Measurements from ENCODE around the gene HPN.

The HPN gene

DNA sequence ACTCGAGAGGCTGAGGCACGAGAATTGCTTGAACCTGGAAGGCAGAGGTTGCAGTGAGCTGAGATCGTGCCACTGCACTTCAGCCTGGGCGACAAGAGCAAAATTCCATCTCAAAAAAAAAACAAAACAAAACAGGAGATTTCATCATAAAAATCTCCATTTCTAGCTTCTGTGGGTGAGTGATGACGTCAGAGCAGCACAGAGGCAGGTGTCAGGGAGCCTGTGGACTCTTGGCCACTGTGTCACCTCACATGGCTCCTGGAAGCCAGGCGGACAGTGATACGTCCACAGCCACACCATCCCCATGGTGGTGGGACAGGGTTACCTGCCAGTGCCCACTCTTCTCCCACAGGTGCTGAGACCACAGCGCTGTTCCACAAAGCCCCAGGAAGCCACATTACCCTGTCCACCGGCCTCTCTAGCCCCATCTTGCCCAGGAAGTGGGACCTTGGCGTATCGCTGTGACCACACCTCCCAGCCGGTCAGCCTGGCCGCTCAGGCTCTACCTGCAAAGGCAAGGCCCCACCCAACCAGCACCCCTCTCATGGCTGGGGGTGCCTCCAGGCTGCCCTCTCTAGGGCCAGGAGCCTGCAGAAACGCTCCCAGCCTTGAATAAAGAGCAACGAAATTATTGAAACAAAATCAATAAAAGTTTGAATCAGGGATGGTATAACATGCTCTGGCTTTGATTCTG, 71.6 kb downstream of the HPN start:
- Histone ChIP-seq H3K79me2 (ENCODE audit: insufficient read depth, low read length) (no peaks in the 10 kb centered on the region), H3K9me2 (ENCODE audit: low read depth, low read length) (no peaks in the 10 kb centered on the region), H2AFZ (ENCODE audit: low read length) (no peak overlapping the region), H3K4me2 (ENCODE audit: low read length) (no peak overlapping the region), H3K4me3 (ENCODE audit: low read depth, low read length, poor library complexity, severe bottlenecking) (no peak overlapping the region), H3K27me3 (ENCODE audit: insufficient read depth, low read length) (no peaks in the 10 kb centered on the region; the same call in 1 of the 2 replicates), H3K27ac (ENCODE audit: low read depth, low read length, poor library complexity, severe bottlenecking) (no peak overlapping the region), H3K9ac (ENCODE audit: low read length) (no peak overlapping the region), H4K20me1 (ENCODE audit: insufficient read depth, low read length) (no peaks in the 10 kb centered on the region), H3K36me3 (ENCODE audit: insufficient read depth, low read length) (no peaks in the 10 kb centered on the region), H3K9me3 (ENCODE audit: low read length) (no peaks in the 10 kb centered on the region), H3F3A (ENCODE audit: insufficient read depth, low read length) (no peaks in the 10 kb centered on the region), H3K4me1 (ENCODE audit: insufficient read depth, low read length, severe bottlenecking) (no peaks in the 10 kb centered on the region)
- TF ChIP-seq, protein P1, sequence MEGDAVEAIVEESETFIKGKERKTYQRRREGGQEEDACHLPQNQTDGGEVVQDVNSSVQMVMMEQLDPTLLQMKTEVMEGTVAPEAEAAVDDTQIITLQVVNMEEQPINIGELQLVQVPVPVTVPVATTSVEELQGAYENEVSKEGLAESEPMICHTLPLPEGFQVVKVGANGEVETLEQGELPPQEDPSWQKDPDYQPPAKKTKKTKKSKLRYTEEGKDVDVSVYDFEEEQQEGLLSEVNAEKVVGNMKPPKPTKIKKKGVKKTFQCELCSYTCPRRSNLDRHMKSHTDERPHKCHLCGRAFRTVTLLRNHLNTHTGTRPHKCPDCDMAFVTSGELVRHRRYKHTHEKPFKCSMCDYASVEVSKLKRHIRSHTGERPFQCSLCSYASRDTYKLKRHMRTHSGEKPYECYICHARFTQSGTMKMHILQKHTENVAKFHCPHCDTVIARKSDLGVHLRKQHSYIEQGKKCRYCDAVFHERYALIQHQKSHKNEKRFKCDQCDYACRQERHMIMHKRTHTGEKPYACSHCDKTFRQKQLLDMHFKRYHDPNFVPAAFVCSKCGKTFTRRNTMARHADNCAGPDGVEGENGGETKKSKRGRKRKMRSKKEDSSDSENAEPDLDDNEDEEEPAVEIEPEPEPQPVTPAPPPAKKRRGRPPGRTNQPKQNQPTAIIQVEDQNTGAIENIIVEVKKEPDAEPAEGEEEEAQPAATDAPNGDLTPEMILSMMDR (IDR thresholded peaks at IDR 0.05; ENCODE audit: low read length): no peak
- no peak for TF ChIP-seq EZH2 (IDR thresholded peaks at IDR 0.05; ENCODE audit: borderline replicate concordance, low read length)

DNA sequence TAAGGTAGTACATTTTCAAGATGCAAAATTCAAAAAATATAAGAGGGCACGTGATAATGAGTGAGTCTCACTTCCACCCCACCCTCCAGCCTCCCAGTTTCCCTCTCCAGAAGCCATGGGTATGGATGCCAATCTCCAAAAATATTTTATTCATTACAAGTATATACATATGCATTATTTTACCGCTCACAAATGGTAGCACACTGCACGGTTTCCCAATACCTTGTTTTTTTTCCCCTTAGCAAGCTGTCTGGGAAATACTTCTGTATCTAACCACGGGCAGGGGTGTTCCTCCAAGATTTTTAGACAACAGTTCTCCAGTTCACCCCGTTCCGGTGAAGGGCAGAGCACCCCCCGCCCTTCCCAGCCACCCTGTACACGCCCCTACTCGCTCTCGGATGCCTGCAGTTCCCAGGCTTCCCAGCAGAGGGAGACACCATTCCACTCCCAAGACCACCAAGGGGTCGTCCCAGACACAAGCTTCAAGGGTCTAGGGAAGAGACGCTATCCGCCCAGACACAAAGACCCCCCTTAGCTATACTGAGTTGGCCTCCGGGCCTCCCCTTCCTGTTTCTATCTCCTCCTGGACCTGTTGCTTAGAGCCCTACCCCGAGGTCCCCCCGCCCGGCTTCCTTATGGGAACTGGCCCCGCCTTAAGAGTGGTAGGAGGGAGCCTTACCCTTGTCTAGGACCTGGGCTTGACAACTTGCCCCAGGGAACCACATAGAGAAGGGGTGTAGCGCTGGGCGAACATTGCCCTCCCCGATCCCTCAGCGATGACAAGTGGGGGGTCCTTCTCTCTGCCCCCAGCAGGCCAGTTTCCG, 73.0 kb downstream of the HPN start:
- H3K9ac ChIP-seq (ENCODE audit: low read length): no peak overlapping the region
- no peaks in the 10 kb centered on the region for H3K9me3 ChIP-seq (ENCODE audit: low read length)
- H3F3A ChIP-seq (ENCODE audit: insufficient read depth, low read length): no peaks in the 10 kb centered on the region
- no peaks in the 10 kb centered on the region for H3K79me2 ChIP-seq (ENCODE audit: insufficient read depth, low read length)
- H3K27me3 ChIP-seq (ENCODE audit: insufficient read depth, low read length): no peaks in the 10 kb centered on the region; the same call in 1 of the 2 replicates
- no peaks in the 10 kb centered on the region for H3K4me1 ChIP-seq (ENCODE audit: insufficient read depth, low read length, severe bottlenecking)
- no peaks in the 10 kb centered on the region for H4K20me1 ChIP-seq (ENCODE audit: insufficient read depth, low read length)
- H2AFZ ChIP-seq (ENCODE audit: low read length): no peak overlapping the region
- H3K4me3 ChIP-seq (ENCODE audit: low read depth, low read length, poor library complexity, severe bottlenecking): no peak overlapping the region
- TF ChIP-seq, protein P1 (IDR thresholded peaks at IDR 0.05; ENCODE audit: low read length): peak; percentile 95
- TF ChIP-seq EZH2 (IDR thresholded peaks at IDR 0.05; ENCODE audit: borderline replicate concordance, low read length): no peak
- H3K9me2 ChIP-seq (ENCODE audit: low read depth, low read length): no peaks in the 10 kb centered on the region
- H3K27ac ChIP-seq (ENCODE audit: low read depth, low read length, poor library complexity, severe bottlenecking): no peak overlapping the region
- H3K36me3 ChIP-seq (ENCODE audit: insufficient read depth, low read length): no peaks in the 10 kb centered on the region
- H3K4me2 ChIP-seq (ENCODE audit: low read length): peak overlapping the region; percentile 31; the same call in 1 of the 2 replicates

DNA sequence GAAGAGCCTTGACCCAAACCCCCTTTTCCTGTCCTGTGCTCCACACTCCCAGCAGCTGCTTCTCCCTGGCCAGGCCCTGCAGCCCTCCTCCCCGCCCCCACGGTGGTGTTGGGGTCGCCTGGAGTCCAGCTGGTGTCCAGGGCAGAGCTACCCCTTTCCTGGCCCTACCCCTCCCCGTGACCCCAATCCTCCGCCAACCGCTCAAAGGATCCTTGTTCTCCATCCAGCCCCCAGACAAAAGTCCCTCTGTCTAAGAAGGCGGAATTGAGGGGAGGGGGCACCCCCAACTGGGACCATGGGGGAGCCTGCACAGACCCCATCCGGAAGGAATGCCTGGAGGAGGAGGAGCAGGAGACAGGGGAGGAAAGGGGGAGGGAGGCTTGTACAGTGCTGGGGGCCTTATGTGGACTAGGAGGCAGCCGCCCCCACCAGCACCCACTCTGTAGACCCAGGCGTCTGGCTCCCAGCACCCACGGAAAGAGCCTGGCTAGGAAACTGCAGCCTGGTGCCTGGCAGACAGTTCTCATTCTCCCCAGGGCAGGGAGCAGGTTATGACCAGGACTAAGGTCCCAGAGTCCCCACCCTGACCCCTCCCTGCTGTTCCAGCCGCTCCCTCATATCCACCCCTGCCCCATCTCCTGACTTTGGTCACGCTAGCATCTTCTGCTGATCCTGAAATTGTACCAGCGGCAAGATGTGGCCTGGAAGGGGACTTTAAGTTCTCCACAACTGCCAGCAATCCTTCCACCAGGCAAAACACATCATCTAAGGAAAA, 73.8 kb downstream of the HPN start, which contains the start of gene FXYD3:
Gene FXYD3, plus strand, starts transcription at position 647 of the 775 bp plus-strand sequence. CDS start 3,554 bp downstream, outside the sequence.
- Histone ChIP-seq H3K27ac (ENCODE audit: low read depth, low read length, poor library complexity, severe bottlenecking) (no peak within 1 kb of the TSS), H3K4me1 (ENCODE audit: insufficient read depth, low read length, severe bottlenecking) (no peaks in the 10 kb centered on the region), H3K36me3 (ENCODE audit: insufficient read depth, low read length) (no peaks in the 10 kb centered on the region), H3K79me2 (ENCODE audit: insufficient read depth, low read length) (no peaks in the 10 kb centered on the region), H4K20me1 (ENCODE audit: insufficient read depth, low read length) (no peaks in the 10 kb centered on the region), H3K9me2 (ENCODE audit: low read depth, low read length) (no peaks in the 10 kb centered on the region), H3K4me3 (ENCODE audit: low read depth, low read length, poor library complexity, severe bottlenecking) (no peak within 1 kb of the TSS), H3K4me2 (ENCODE audit: low read length) (peak within 1 kb of the TSS; percentile 31; the same call in 1 of the 2 replicates), H3K9me3 (ENCODE audit: low read length) (no peaks in the 10 kb centered on the region), H3F3A (ENCODE audit: insufficient read depth, low read length) (no peaks in the 10 kb centered on the region), H3K27me3 (ENCODE audit: insufficient read depth, low read length) (no peaks in the 10 kb centered on the region; the same call in 1 of the 2 replicates), H3K9ac (ENCODE audit: low read length) (no peak within 1 kb of the TSS), H2AFZ (ENCODE audit: low read length) (no peak within 1 kb of the TSS)
- TF ChIP-seq EZH2 (IDR thresholded peaks at IDR 0.05; ENCODE audit: borderline replicate concordance, low read length): no peak
- TF ChIP-seq, protein P1 (IDR thresholded peaks at IDR 0.05; ENCODE audit: low read length): no peak
